Cortex of kidney (tissue), 1 donor: Measurements from ENCODE around the gene HOXA4.

ENCODE experiments used
- DNase-seq: peaks from one replicate; lab custom pipeline; 2025; lab: John Stamatoyannopoulos, UW

The HOXA4 gene

DNA sequence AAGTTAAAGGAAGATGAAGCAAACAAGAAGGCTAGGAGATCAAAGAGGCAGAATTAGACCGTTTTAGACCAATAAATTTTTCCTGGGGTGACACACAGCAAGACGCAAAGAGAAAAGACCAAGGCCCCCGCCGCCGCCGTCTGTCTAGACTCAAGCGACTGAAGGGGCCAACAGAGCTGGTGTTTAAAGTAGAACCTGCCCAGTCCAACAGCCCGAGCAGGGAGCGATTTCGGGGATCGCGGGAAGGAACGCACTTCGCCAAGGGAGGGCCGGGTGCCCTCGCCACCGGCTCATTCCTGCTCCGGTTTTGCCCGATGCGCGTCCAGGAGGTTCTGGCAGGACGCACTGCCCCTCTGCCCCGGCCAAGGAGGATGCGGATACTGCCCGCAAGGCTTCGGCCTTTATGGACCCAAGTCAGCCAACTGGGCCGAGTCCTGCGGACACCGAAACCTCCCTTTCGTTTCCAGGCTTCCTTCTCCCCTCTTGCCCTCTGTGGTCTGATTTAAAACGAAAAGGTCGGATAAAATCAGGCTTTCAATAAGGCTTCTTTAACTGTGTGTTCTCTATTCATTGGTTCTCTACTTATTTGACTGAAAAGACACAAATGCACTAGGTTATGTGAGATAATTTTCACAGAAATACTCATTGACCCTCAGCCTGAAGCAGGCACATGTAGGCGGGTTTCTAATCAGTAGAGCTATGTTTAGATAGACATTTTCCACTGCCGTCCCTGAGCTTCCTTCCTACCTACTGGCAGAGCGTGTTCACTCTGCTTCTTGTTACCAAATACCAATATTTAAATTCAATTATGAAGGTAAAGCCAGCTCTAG is 28.1 kb upstream of the HOXA4 start:
- DNase-seq = no peak

DNA sequence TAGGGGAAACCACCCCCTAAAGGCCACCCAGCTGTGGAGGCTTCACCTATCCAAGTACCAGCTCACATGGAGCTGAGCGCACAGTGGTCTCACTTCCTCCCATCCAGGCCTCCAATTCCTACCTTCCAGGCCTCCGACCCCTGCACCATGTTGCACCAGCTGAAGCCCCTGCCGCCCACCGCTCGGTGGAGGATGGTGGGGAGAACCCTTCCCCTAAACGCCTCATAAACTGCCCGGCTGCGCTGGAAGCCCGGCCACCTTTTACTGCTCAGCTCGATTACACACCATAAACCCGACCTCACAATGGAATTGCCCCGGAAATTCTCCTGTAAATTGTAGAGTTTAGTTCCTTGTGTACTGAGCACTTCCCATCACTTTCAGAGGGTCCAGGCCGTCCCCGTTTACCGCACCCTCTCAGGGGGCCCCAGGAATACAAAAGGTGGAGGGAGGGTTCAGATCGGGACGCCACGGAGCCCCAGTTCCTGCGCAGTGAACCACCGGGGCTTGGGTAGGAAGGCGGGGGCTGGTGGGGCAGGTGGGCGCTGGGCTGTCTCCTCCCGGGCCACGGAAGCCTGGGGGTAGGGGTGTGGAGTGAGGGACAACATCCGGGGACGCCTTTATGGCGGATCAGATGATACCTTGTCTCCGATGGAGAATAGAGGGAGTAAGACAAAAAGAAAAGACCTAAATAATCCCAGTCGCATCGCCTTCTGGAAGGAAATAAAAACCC is 27.3 kb upstream of the HOXA4 start:
- no peak for DNase-seq

DNA sequence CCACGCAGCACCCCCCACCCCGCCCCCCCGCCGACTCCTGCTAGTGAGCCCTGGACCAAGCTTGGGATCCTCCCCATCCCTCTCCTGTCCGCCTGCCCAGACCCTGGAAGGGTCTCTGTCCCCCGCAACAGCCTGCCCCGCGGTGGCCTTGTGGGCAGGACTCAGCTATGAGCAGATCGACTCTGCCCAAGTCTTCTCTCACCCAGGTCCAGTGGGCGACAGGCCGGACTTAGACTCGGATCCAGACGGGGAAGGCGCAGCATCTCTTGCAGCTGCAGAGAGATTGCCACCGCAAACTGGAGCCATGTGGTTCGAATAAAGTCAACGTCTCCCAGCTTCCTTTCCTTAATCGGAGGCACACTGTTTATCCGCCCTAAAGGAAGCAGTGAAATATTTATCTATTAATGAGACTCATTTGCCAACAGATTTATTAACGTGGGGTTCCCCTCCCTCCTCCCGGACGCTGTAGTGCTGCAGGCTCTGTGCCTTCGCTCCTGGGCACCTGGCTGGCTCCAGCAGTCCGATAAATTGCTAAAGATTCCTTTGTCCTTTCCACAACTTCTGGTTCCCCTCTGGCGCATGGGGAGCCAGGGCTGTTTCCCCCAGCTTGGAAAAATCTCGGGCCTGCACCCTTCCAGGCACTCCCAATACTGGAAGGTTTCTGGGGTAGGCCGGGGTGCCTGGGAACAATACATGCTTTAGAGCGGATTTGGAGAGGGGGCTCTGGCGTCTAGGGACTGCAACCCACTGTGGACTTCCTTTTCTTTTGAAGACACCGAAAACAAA is 26.6 kb upstream of the HOXA4 start:
- DNase-seq = no peak

GRCh38 chr7:27156508-27156898 is 25.9 kb upstream of the HOXA4 start, which contains the start of gene HOXA7:
TSS of gene HOXA7 (minus strand) at chr7:27156675. CDS start at chr7:27156545, 130 bp downstream.
- no peak for DNase-seq

- no peak for DNase-seq
Measured at GRCh38 chr7:27155816-27156507, 25.4 kb upstream of the HOXA4 start.

DNA sequence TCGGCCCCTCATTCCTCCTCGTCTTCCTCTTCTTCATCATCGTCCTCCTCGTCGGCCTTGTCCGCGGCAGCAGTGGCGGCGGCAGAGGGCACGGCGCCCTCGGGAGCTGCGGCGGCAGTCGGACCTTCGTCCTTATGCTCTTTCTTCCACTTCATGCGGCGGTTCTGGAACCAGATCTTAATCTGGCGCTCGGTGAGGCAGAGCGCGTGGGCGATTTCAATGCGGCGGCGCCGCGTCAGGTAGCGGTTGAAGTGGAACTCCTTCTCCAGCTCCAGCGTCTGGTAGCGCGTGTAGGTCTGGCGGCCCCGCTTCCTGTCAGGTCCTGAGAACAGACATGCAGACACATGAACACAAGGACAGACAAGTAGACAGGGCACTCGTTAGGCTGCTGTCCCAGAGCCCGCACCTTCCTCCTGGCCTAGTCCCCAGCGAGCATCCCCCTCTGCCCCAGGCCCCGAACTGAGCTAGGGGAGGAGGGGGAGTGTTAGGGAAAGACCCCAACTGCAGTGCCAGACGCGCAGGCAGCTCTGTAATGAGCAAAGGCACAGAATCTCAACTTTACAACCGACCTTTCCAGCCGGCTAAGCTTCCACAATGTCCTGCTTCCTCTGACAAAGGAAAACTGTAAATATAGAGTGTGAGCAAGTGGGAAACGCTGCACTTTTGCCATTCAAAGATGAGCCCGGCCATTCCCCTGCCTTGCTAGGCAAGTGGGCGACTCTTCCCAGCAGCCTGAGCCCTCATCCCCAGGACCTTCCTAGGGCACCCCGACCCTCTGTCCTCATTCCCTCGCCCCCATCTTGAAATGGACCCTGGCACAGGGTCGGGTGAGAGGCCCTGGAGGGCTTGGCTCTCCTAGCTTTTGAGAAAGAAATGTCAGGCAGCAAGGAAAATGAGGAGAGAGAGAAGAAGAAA is 24.6 kb upstream of the HOXA4 start:
- DNase-seq = no peak

GRCh38 chr7:27154369-27154768 is 23.8 kb upstream of the HOXA4 start:
- DNase-seq = no peak

DNA sequence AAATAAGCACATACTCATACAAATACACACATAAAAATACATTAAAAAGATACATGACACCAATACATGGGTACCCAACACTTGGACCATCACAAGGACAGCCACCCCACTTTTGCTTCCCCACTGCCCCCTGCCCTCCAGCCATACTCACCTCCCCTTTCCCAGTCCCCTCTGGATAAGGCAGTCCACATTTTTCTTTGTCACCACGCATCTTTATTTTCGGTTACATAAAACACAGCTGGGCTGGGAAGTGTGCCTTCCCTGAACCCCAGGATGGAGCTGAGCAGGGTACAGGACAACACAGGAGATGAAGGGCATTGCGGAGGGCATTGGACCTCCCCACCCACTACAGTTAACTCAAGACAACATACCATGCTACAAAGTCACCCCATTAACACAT is 23.0 kb upstream of the HOXA4 start:
- no peak for DNase-seq

- no peak for DNase-seq
Measured at GRCh38 chr7:27152816-27153442, 22.4 kb upstream of the HOXA4 start.

- no peak for DNase-seq
Measured at GRCh38 chr7:27151931-27152815, 21.6 kb upstream of the HOXA4 start, which contains the start of gene HOXA3. TSS of gene HOXA3 (minus strand) at chr7:27152583. CDS start at chr7:27110640, 41,943 bp downstream.

GRCh38 chr7:27151341-27151930 is 20.9 kb upstream of the HOXA4 start:
- no peak for DNase-seq

DNA sequence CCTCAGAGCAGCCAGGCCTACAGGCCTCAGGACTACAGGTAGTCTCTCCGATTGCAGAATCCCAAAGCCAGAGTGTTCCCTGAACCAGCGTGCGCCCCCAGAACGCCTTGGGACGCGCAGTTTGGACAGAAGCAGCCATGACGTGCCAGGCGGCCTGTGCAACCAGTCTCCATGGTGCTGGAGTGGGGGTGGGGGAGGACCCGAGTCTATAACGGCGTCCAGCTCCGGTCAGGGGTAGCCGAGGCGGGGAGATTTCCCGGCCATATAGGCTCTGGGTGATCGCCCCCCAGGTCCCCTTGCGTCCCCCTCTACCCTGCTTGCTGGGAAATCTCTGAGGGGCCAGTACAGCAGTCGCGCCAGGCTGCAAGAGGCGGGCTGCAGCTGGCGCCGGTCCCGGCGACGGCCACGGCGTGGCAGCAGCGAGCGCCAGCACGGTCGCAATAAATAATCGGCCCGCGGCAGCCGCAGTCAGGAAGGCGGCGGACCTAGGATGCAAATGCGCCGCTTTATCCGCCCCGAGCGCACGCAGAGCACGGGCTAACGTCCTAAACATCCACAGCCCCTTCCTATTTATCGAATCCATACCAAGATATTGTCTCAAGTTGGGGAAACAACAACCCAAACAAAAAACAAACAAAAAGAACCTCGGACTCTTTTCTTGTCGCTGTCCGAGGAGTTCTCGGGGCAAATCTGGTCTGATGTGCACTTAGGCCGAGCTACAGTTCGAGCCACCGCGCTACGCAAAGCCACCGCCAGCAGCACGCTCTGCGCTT is 20.2 kb upstream of the HOXA4 start:
- DNase-seq = no peak

GRCh38 chr7:27149842-27150567 is 19.4 kb upstream of the HOXA4 start:
- no peak for DNase-seq

- no peak for DNase-seq
Measured at GRCh38 chr7:27148756-27149641, 18.4 kb upstream of the HOXA4 start.

DNA sequence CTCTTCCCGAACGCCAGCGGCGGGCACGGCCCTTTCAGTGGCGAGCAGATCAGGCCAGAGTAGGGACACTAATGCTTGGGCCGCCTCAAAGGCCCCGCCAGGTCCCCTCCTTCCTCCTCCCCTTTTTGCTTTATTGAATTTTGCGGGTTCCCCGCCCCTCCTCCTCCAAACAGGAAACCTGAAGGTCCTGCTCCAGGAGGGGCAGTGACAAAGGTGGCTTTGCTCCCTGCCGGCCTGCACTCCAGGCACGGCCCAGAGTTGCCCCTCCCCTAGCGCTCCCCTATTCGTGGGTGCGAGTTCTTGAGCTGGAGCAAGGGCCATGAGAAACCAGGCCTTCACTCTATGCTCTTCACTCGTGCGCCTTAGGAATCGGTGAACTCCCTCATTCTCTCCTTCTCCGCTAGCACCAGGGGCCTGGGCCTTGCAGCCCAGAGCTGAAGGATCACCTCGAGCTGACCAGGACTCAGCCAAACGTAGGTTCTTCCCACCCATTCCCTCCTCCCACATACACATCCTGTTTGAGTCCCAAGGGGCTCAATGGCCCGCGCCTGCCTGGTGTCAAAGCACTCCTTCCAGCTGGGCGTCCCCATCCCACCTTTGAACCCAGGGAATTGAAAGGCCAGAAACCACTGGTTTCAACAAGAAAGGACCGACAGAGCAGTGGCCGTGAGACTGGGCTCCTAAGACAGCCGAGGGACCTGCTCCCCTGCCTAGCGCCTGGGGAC is 17.6 kb upstream of the HOXA4 start:
- no peak for DNase-seq
